Mesenchymal stem cell (in vitro differentiated cells and primary cell): ENCODE results near the gene RMC1.

Source experiments
- DNase-seq: peaks from one replicate; pipeline ENCODE4 v3.0.0-alpha.2; 2013
- H2AFZ ChIP-seq: one replicate; pipeline ENCODE4 v1.6.1; 2013; ENCODE audit warnings: low read depth, mild to moderate bottlenecking, control low read depth, inconsistent platforms, low read length, moderate library complexity
- H2AK5ac ChIP-seq: 2 replicates; pipeline ENCODE4 v1.6.1; 2013; ENCODE audit warnings: low read length, moderate library complexity, mild to moderate bottlenecking, inconsistent platforms; ENCODE audit not compliant: severe bottlenecking
- H2BK120ac ChIP-seq: one replicate; pipeline ENCODE4 v1.6.1; 2013; ENCODE audit warnings: low read depth, mild to moderate bottlenecking, inconsistent platforms, low read length, moderate library complexity
- H2BK12ac ChIP-seq, 2 experiments: one replicate each; pipeline ENCODE4 v1.6.1; 2013; ENCODE audit warnings: inconsistent platforms in 2 of 2, low read length in 2 of 2, mild to moderate bottlenecking in 2 of 2, moderate library complexity in 2 of 2, control low read depth in 1 of 2
- H2BK15ac ChIP-seq: one replicate; pipeline ENCODE4 v1.6.1; 2013; ENCODE audit warnings: mild to moderate bottlenecking, low read depth, inconsistent platforms; ENCODE audit not compliant: poor library complexity, severe bottlenecking
- H2BK5ac ChIP-seq: 2 replicates; pipeline ENCODE4 v1.6.1; 2013; ENCODE audit warnings: low read depth, mild to moderate bottlenecking, low read length, control low read depth, inconsistent platforms; ENCODE audit not compliant: poor library complexity, severe bottlenecking
- H3K14ac ChIP-seq, 2 experiments: one replicate each; pipeline ENCODE4 v1.6.1; 2013; ENCODE audit warnings: inconsistent platforms in 2 of 2, low read length in 2 of 2, control low read depth in 1 of 2, mild to moderate bottlenecking in 1 of 2, moderate library complexity in 1 of 2
- H3K18ac ChIP-seq, 2 experiments: one replicate each; pipeline ENCODE4 v1.6.1; 2013; ENCODE audit warnings: inconsistent platforms in 2 of 2, low read length in 2 of 2, control low read depth in 1 of 2, low read depth in 1 of 2, mild to moderate bottlenecking in 1 of 2
- H3K23ac ChIP-seq, 2 experiments: one replicate each; pipeline ENCODE4 v1.6.1; 2013; ENCODE audit warnings: inconsistent platforms in 2 of 2, low read length in 2 of 2, mild to moderate bottlenecking in 2 of 2, moderate library complexity in 2 of 2, control low read depth in 1 of 2
- H3K27ac ChIP-seq: 2 replicates; pipeline ENCODE4 v1.5.1; 2013; ENCODE audit warnings: mild to moderate bottlenecking, moderate library complexity, low read length, control low read depth, inconsistent platforms; ENCODE audit not compliant: poor library complexity, severe bottlenecking
- H3K27me3 ChIP-seq, 2 experiments: 2 replicates each; pipeline versions ENCODE4 v1.6.1 to v1.7.0; 2013; ENCODE audit warnings: low read length in 2 of 2, mild to moderate bottlenecking in 2 of 2, moderate library complexity in 2 of 2, control low read depth in 1 of 2, inconsistent platforms in 1 of 2; ENCODE audit not compliant: control insufficient read depth in 1 of 2, insufficient read depth in 1 of 2
- H3K36me3 ChIP-seq, 2 experiments: 2 replicates each; pipeline versions ENCODE4 v1.6.1 to v1.7.0; 2013; ENCODE audit warnings: low read length in 2 of 2, control low read depth in 1 of 2, inconsistent platforms in 1 of 2, low read depth in 1 of 2, mild to moderate bottlenecking in 1 of 2; ENCODE audit not compliant: insufficient read depth in 2 of 2, control insufficient read depth in 1 of 2
- H3K4ac ChIP-seq, 2 experiments: one replicate each; pipeline ENCODE4 v1.6.1; 2013; ENCODE audit warnings: inconsistent platforms in 2 of 2, low read length in 2 of 2, mild to moderate bottlenecking in 2 of 2, moderate library complexity in 2 of 2, control low read depth in 1 of 2, low read depth in 1 of 2
- H3K4me1 ChIP-seq: 2 replicates; pipeline ENCODE4 v1.6.1; 2013; ENCODE audit warnings: low read depth, low read length, control low read depth; ENCODE audit not compliant: control insufficient read depth, insufficient read depth
- H3K4me2 ChIP-seq: 2 replicates; pipeline ENCODE4 v1.6.1; 2013; ENCODE audit warnings: low read length, mild to moderate bottlenecking, inconsistent platforms; ENCODE audit not compliant: poor library complexity, severe bottlenecking
- H3K4me3 ChIP-seq, 2 experiments: 2 replicates each; pipeline versions ENCODE4 v1.5.1 to v1.7.0; 2013; ENCODE audit warnings: low read length in 2 of 2, mild to moderate bottlenecking in 2 of 2, control low read depth in 1 of 2, low read depth in 1 of 2; ENCODE audit not compliant: insufficient read depth in 1 of 2
- H3K79me1 ChIP-seq: replicated peaks from 2 replicates; pipeline ENCODE4 v1.6.1; 2013; ENCODE audit warnings: mild to moderate bottlenecking, control low read depth, low read length, inconsistent platforms; ENCODE audit not compliant: poor library complexity, severe bottlenecking
- H3K9ac ChIP-seq: 2 replicates; pipeline ENCODE4 v1.7.0; 2013; ENCODE audit warnings: mild to moderate bottlenecking, low read length, moderate library complexity
- H3K9me3 ChIP-seq: 2 replicates; pipeline ENCODE4 v1.7.0; 2013; ENCODE audit warnings: mild to moderate bottlenecking, low read length; ENCODE audit not compliant: control insufficient read depth
- H4K8ac ChIP-seq: one replicate; pipeline ENCODE4 v1.6.1; 2013; ENCODE audit warnings: inconsistent platforms, mild to moderate bottlenecking, low read length, moderate library complexity
- H4K91ac ChIP-seq: one replicate; pipeline ENCODE4 v1.6.1; 2013; ENCODE audit warnings: mild to moderate bottlenecking, low read length, inconsistent platforms
- WGBS: methylation state at CpG from one replicate; pipeline ENCODE4 v1.1.7; 2013; ENCODE audit warnings: mixed read lengths; 5-methylcytosine and 5-hydroxymethylcytosine counted together

Gene RMC1

GRCh38 chr18:23550898-23551297 is 47.6 kb downstream of the RMC1 start:
- H3K79me1 ChIP-seq, result peaks cover 27% of the 10 kb centered on the region
- H2BK120ac ChIP-seq, result no peak overlapping the region
- H3K27me3 ChIP-seq, result no peaks in the 10 kb centered on the region
- H2BK12ac ChIP-seq, result no peak overlapping the region
- DNase-seq, result no peak
- H3K9ac ChIP-seq, result no peak overlapping the region
- H3K14ac ChIP-seq, result no peak overlapping the region
- H4K91ac ChIP-seq, result no peak overlapping the region
- no peak overlapping the region for H3K23ac ChIP-seq
- no peak overlapping the region for H3K27ac ChIP-seq
- H2BK5ac ChIP-seq, result no peak overlapping the region
- H2BK15ac ChIP-seq, result no peak overlapping the region
- H3K9me3 ChIP-seq, result no peaks in the 10 kb centered on the region
- no peak overlapping the region for H3K4me2 ChIP-seq
- H3K4me1 ChIP-seq, result peaks cover 3% of the 10 kb centered on the region
- no peak overlapping the region for H4K8ac ChIP-seq
- no peak overlapping the region for H3K18ac ChIP-seq
- no peak overlapping the region for H3K4ac ChIP-seq
- H2AK5ac ChIP-seq, result no peak overlapping the region
- H3K4me3 ChIP-seq, result no peak overlapping the region
- H3K36me3 ChIP-seq, result peaks cover 48 to 95% of the 10 kb centered on the region in 2 experiments
- H2AFZ ChIP-seq, result no peak overlapping the region

GRCh38 chr18:23551978-23552377 is 48.7 kb downstream of the RMC1 start:
- no peak overlapping the region for H3K4me2 ChIP-seq
- no peak overlapping the region for H3K18ac ChIP-seq
- no peak overlapping the region for H2BK5ac ChIP-seq
- H3K4me1 ChIP-seq, result peaks cover 3% of the 10 kb centered on the region
- no peak overlapping the region for H2AFZ ChIP-seq
- no peak overlapping the region for H3K9ac ChIP-seq
- no peaks in the 10 kb centered on the region for H3K27me3 ChIP-seq
- no peak overlapping the region for H3K27ac ChIP-seq
- H4K91ac ChIP-seq, result no peak overlapping the region
- 72% methylated on average over 3 of the region's 3 CpGs for WGBS
- H3K79me1 ChIP-seq, result peaks cover 31% of the 10 kb centered on the region
- H4K8ac ChIP-seq, result no peak overlapping the region
- DNase-seq, result no peak
- no peak overlapping the region for H3K23ac ChIP-seq
- H2BK120ac ChIP-seq, result no peak overlapping the region
- no peak overlapping the region for H3K4ac ChIP-seq
- H2BK15ac ChIP-seq, result no peak overlapping the region
- H3K9me3 ChIP-seq, result no peaks in the 10 kb centered on the region
- no peak overlapping the region for H3K4me3 ChIP-seq
- H3K14ac ChIP-seq, result no peak overlapping the region
- no peak overlapping the region for H2BK12ac ChIP-seq
- peaks cover 57 to 97% of the 10 kb centered on the region in 2 experiments for H3K36me3 ChIP-seq
- H2AK5ac ChIP-seq, result no peak overlapping the region

- Histone ChIP-seq H4K8ac (peak overlapping the region; percentile 33), H3K9ac (no peak overlapping the region), H3K4me1 (peaks cover under 1% of the 10 kb centered on the region), H3K36me3 (peaks cover 54 to 97% of the 10 kb centered on the region in 2 experiments), H2BK5ac (no peak overlapping the region), H2BK120ac (no peak overlapping the region), H2AK5ac (no peak overlapping the region), H3K27ac (no peak overlapping the region), H3K18ac (no peak overlapping the region), H2AFZ (no peak overlapping the region), H3K27me3 (no peaks in the 10 kb centered on the region), H2BK15ac (no peak overlapping the region), H2BK12ac (no peak overlapping the region), H3K4me3 (no peak overlapping the region), H3K23ac (no peak overlapping the region), H3K9me3 (no peaks in the 10 kb centered on the region), H4K91ac (no peak overlapping the region), H3K79me1 (peaks cover 31% of the 10 kb centered on the region), H3K14ac (no peak overlapping the region), H3K4ac (no peak overlapping the region), H3K4me2 (no peak overlapping the region)
- no peak for DNase-seq
- 89% methylated on average over 11 of the region's 11 CpGs for WGBS
Observed at GRCh38 chr18:23552505-23552904, 49.2 kb downstream of the RMC1 start.

- Histone ChIP-seq H3K4me1 (no peaks in the 10 kb centered on the region), H4K8ac (no peak overlapping the region), H2BK120ac (no peak overlapping the region), H3K27me3 (no peaks in the 10 kb centered on the region), H3K23ac (no peak overlapping the region), H2BK15ac (no peak overlapping the region), H2BK5ac (no peak overlapping the region), H3K9ac (no peak overlapping the region), H3K14ac (no peak overlapping the region), H3K4ac (no peak overlapping the region), H3K79me1 (peaks cover 31% of the 10 kb centered on the region), H3K4me2 (no peak overlapping the region), H3K4me3 (no peak overlapping the region), H2AK5ac (no peak overlapping the region), H3K9me3 (no peaks in the 10 kb centered on the region), H2AFZ (no peak overlapping the region), H3K27ac (no peak overlapping the region), H2BK12ac (no peak overlapping the region), H3K36me3 (peaks cover 51 to 96% of the 10 kb centered on the region in 2 experiments), H4K91ac (no peak overlapping the region), H3K18ac (no peak overlapping the region)
- 96% methylated on average over 6 of the region's 6 CpGs for WGBS
- no peak for DNase-seq
Observed at GRCh38 chr18:23553887-23554286, 50.6 kb downstream of the RMC1 start.
